CD4-positive, alpha-beta T cell treated with Interleukin-6 for 4 hours (primary cell): Measurements from ENCODE around the gene TENM3.
A peak's percentile ranks its signal among the peaks of the same experiment; 100 is the strongest.

Experiments
- DNase-seq: peaks from one replicate; pipeline ENCODE4 v3.0.0-alpha.2; 2020; ENCODE audit warnings: mixed read lengths

The TENM3 gene

DNA sequence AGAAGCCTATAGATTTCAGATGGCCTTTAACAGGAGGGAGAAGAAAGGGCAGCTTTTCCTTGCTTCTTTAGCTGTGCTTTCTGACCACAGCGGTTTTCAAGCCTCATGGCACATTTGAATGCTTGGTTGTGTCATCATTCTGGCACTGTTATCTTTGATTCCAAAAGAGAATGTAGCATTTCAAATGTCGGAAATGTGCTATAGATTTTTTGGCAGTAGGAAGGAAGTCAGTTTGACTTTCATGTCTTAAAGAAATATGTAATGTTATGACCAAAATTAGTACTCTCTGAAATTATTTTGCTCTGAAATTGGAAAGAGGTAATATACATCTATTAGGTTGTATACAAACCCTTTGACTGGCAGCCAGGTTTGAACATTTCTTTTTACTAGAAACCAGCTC, 171.9 kb downstream of the TENM3 start:
- DNase-seq = no peak

DNA sequence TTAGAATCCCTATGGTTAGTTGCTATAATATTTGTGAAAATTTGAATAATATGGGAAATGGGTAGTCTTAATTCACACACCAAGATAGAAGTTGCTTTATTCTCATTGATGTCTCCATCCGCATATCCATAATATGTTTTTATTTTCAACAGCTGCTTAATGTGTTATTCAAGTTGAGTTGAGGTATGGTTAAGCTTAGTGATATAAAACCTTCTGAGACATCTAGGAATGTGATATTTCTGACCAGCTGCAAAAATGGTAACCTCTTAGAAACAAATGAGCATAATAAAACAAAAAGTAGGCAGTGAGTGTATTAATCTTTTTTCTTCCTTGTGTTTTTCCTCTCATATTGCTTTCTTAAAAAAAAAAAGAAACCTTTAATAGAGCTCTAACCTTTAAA, 172.9 kb downstream of the TENM3 start:
- DNase-seq = no peak

DNA sequence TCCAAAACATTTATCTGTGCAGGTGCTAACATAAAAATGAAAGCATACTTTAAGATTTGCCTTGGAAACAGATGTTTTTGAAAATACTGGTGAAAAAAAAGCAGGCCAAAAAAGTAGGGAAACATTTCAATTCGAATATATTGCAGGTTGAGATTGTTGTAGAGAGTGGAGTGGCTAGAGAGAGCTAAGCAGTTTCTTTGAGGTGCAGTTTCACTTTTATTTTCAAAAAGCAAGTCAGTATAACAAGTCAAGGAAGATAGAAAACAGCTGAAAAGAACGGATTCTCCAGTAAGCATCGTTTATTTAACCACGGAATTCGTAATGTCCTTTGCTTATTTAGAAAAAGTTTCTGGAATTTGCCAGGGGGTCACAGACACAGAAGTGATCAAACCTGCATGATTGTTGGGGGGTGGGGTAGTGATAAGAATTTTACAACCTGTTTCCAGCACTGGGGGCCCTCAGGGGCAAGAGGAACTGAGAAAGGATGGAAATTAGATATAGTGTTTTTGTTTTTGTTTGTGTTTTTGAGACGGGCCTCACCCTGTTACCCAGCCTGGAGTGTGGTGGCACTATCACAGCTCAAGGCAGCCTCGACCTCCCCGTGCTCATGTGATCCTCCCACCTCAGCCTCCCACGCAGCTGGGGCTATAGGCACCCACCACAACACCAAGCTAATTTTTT, 175.0 kb downstream of the TENM3 start:
- DNase-seq = no peak

DNA sequence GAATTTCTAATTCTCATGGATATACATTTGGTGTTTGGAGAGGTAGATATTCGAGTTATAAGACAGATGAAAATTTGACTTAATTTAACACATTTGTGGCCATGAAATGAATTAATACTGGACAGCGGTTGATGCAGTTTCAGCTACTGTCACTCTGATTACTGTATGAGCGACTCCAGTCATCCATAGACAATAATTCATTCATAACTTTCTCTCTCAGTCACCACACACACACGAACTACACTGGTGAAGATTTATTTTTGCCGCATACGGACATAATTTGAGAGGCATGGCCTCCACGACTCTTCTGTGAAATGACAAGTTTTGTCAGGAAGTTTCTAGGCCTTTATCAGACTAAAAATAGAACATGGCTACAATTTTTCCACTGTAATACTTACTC, 177.0 kb downstream of the TENM3 start:
- DNase-seq = no peak

DNA sequence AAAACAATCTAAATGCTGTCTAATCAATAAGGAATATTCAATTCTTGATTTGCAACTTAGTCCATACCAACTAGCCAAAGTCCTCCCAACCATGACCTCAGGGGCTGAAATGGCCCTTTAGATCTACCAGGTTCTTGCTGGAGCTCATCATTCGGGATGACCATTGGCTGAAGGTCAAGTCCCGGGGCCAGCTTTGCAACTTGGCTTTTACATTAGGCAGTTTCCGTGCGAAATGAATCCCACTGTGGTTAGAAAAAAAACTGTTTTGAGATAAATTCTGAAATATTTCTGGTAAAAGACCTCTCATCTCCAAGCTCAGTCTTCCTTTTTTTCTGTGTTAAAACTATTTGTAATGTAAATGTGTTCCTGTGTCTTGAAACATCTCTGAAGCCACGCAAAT, 178.6 kb downstream of the TENM3 start:
- DNase-seq = no peak

DNA sequence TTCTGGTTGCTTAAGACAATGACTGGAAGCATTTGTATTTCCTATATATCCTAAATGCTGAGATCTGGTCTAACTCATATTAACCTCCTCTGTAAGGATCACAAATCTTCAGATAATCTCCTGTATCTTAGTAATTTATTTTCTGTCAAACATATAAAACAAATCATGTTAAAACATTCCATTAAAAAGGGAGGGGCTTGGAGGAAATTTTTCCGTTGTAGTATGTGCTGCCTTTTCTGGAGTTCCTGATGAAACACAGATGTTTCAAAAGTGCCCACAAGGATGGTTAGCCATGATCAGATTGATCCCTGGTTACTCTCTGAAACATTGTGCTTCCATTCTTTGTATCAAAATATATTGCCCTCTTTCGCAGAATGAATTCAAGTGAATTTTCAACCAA, 182.1 kb downstream of the TENM3 start:
- DNase-seq = no peak

DNA sequence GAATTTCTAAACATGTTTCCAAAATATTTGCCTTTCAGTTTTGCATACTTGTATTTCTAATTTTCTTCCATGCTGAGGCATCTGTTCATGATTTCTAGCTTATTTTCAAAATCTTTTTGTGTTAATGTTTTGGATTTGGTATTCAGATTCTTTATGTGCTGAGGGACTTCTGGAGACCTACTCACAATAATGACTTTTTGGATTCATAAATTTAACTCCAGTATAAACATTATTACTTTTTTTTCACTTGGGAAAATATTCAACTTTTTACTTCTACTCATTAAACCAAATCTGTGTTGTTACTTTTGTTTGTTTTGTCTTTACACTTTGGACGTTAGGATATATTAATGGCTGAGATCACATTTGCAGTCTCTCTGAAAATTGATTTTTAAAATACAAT, 183.7 kb downstream of the TENM3 start:
- DNase-seq = no peak

DNA sequence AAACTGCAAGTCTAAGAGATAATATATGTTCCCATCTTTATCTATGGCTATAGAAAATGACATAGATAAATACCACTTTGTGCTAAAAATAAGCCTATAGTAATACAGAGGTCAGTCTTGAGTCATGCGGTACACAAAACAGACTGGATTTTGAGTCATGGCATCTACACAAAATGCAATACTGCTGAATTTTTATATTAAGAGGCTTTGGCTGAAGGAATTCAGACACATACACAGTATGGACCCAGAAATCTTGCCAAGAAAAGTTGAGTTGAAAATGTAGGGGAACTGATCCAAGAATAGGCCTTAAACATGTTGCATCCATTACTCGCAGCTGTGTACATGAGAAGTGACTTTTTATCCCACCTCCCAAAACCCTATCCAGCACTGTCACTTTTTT, 184.4 kb downstream of the TENM3 start:
- no peak for DNase-seq

DNA sequence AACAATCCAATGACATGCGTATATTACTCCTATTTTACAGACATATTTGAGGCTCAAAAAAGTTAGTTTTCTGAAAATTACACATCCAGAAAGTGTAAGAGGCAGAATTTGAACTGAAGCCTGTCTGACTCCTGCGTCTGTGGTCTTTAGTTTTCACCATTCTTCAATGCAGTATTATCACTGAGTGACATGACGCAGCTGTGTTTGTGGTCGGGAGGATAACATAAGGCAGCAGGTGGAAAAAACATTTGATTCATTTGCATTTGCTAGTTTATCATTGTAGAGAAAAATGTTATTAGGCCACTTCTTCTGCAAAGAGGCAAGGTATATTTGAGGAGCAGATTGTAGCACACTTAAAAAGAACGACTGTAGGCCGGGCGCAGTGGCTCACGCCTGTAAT, 186.7 kb downstream of the TENM3 start:
- no peak for DNase-seq

DNA sequence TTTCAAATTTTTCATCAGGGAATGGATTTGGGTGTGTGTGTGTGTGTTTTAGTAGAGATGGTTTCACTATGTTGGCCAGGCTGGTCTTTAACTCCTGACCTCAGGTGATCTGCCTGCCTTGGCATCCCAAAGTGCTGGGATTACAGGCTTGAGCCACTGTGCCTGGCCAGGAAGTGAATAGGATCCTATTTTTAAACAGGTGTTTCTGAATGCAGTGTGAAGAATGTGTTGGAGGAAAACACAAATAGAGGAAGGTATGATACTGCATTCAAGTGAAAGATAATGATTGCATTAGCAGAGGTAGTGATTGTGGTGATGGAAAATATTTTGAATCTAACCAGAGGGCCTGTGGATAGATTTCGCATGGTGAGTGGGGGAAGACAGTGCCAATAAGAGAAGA, 189.6 kb downstream of the TENM3 start:
- no peak for DNase-seq

DNA sequence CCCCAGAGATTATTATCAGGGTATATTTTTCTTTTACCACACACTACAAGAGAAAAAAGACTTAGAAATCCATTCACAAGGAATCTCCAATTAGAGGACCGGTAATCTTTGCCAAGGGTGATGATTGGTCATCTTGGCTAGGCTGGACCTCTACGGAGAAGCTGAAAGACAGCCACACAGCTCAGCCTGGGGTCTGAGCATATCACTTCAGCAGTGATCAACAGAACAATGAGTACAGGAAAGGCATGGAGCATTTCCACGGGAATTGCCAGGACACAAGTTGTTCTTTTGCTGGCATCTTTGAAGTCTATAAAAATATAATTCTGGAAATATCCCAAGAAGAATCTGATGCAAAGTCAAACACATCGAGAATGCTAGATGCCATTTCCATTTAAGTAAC, 191.5 kb downstream of the TENM3 start:
- DNase-seq = no peak

DNA sequence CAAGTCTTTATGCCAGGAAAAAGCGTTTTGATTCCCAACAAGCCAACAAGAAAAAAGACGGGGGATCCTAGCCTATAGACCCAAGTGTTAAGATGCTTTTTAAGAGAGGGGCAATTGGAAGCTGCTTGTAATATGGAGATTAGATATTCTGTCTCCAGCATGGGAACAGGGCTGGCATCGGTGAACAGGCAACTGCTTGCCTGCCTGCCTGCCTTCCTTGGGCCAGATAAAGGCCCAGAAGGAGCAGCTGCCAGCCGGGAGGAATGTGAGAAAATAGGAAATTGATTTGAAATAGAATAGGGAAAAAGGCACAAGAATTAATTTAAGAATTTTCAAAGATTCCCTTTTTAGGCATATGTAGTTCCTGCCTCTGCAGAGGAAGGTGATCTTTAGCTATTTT, 192.2 kb downstream of the TENM3 start:
- no peak for DNase-seq

DNA sequence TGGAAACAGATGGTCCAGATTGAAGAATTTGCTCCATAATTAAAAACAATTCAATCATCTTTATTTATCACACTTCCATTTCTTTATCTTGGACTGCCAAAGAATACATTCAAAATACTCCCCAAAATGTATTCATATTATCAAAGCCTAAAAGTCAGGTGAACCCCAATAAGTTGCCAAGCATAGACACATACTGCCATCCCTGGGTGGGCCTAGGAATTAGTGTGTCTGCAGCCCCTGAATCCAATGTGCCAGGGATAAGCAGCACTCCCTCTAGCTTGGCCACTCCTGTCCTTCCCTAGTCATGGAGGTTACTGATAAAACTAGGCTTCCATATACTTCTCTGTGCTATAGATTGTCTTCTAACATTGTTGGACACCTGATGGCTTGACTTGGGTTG, 199.9 kb downstream of the TENM3 start:
- DNase-seq = no peak

DNA sequence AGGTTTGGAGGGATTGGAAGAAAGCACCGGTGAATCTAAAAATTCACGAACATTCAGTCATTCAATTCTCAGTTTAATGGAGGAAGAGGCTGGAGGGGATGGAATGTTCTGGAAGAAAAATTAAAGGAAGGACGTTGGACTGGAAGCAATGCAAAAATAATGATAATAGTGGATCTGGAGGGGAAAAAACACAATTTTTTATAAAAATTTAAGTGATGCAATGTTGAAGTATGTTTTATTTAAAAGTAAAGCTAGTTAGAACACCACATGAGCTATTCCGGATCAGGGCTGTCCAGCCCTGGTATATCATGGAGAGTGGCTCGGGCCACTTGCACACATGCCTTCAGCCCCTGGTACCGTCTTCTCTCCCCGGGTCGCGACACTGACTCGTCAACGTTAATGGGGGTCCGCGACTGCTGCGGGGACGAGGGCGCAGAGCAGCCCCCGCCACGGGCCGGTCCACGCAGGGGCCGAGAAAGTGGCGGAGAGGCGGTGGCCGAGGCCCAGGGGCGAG, 204.6 kb downstream of the TENM3 start:
- no peak for DNase-seq

DNA sequence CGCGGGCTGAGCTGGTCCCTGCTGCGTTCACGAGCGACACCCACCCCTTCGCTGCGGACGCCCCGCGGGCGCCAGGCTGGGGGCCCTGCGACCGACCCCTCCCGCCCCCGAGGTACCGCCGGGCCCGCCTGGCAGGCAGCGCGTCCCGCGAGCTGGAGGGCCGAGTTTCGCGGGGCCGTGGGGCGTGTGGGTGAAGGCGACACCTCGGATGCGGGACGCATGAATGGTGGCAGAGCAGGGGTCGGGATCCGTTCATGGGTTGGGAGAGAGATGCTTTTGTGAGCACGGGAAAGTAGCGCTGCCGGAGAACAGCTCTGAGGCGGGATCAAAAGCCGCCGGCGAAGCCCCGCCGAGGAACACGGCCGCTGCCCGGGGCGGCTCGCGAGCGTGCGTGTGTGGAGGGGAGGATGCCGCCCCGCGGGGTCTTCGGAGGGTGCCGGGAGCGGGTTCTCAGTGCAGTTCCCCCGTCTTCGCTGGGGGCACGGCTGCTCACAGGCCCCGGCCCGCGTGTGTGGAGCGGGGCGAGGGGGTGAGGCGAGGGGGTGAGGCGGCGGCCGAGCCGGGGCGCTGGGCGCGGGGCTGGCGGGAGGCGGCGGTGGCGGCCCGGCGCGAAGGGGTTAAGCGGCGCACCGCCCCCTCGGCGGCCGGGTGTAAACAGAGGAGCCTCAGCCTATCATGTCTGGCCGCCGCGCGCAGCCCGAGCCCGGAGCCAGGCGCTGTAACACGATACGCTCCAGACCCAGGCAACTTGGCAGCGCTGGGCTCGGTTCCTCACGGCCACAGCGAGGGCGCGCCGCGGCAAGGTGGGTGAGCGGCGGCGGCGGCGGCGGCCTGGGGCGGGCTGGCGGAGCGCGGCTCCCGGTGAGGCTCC, 205.3 kb downstream of the TENM3 start:
- DNase-seq = peak; percentile 29

DNA sequence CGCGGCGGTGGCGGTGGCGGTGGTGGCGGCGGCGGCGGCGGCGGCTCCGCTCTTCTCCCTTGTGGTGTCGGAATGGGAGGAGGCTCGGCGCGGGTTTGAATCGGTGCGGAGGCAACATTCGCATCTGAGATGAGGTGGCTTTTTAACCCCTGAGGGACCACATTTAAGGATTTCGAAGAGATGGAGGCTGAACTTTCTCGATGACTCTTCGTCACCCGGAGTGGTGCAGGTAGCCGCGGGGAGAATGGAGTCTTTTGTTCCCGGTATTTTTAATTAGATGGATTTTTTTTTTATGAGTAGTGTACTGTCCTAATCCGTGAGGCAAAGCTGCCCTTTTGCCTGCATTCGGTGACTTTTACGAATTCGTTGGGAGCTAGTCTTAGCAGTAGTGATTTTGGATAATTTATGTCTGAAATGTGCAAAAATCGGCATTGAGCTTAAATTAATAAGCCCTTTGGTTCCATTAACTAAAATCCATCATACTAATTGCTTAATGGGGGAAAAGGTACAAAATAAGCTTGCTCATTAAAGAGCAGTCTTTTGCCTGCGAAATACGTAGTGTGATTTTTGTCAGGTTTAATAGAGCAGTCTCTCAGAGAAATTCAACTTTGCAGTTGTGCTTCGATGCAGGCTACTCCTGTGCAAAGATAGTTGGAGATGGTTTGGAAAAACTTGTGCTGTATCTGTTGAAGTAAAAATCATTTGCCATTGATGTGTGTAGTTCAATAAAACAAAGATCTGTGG, 206.2 kb downstream of the TENM3 start:
- no peak for DNase-seq

DNA sequence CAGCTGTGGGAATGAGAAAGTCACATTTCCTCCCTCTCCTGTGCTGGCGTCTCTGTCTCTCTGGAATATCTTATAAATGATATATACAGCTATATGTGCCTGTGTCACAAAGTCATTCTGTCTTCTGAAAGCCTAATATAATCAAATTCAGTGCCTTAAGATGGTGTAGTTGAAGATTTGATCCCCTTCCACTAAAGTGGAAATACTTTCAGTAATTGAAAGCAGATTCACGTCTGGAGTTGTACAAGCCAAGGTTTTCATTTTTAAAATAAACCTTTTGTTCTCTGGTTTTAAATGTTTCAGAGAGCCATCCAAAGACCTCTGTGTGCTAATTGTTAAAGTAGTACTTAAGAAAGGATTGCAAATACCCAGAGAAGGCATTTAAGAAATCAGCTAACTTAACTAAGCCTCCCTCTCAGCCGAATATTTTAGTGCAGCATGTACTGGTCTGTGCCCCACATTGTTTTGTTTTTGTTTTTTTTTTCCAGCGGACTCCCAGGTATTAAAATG, 206.8 kb downstream of the TENM3 start:
- DNase-seq = no peak

DNA sequence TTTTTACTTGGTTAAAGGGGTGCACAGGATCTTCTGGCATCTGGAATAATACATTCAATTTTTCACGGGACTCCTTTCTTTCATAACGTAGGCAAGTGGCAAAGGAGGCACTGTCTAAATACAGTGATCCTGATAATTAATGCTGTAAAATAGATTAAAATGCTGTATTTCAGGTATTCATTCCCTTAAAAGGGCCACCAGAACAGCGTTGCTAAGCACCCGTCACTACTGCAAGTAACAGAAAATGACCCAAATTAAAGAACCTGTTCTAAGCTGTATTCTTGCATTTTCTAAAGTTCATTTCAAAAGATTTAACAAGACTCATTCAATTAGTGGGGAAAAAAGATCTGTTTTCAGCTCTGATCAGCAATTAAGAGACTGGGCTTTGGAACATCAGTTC, 208.2 kb downstream of the TENM3 start:
- DNase-seq = no peak

DNA sequence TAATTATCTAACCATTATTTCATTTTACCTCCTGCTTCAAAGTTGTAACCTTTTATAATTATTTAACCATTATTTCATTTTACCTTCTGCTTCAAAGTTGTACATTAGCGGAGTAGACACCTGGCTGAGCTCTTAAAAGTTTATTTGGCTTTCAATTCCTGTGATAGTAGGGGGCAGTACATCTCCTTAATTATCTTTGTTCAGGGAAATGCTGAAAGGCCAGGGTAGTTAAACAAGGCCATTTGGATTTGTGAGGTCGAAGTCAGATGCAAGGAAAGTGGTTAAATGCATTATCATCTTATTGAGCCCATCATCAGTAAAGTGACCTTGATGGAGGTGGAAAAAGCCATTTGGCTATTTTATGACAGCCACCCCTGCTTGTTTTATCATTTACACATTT, 210.6 kb downstream of the TENM3 start:
- no peak for DNase-seq

DNA sequence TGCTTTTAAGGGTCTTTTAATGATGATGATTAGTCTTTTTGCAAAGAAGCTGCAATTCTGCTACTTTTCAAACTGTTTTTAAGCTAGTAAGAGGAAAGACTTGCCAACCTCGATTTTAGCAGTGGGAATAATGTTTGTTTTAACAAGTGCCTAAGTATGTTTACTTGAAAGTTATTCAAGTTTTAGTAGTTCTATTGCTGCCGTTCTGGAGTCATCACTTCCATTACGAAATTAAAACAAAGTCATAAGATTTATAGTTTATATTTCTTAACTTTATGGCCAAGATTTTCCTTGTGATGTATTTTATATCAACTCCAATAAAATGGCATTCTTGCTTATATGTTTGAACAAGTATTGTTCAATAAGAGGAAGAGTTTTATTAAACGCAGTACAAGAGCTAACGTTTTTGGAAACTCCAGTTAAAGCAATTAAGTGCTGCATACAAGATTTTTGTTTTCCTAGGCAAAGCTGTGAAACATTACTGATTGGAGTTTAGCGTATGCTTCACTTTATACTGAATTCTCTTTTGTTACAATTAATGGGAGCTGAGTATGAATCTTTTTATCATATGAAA, 211.3 kb downstream of the TENM3 start:
- no peak for DNase-seq

DNA sequence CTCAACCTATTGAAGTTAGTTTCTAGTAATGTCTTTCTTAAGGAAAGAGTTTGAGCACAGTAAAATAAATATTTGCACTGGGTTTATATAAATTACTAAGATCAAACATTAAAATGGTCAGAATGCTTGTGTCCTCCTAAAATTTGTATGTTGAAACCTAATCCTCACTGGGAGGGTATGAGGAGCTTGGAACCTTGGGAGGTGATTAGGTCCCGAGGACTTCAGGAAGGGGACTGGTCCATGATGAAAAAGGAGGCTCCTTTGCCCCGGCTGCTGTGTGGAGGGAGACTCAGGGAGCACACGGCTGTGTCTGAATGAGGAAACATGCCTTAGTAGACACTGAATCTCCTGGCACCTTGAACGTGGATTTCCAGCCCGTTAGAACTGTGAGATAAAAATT, 221.9 kb downstream of the TENM3 start:
- no peak for DNase-seq

DNA sequence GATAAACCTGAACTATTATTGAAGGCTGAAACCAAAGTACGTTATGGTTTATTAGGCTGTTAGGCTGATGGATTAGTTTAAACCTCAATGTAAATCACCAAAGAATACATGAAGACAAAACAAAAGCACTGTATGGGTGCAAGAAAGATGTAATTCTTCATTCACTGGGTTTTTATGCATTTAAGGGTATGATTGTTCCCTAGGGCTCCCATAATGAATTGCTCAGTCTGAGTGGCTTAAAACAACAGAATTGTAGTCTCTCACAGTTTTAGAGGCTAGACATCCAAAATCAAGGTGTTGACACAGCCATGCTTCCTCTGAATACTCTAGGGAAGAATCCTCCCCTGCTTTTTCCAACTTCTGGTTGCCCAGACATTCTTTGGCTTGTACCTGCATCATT, 222.8 kb downstream of the TENM3 start:
- DNase-seq = no peak

DNA sequence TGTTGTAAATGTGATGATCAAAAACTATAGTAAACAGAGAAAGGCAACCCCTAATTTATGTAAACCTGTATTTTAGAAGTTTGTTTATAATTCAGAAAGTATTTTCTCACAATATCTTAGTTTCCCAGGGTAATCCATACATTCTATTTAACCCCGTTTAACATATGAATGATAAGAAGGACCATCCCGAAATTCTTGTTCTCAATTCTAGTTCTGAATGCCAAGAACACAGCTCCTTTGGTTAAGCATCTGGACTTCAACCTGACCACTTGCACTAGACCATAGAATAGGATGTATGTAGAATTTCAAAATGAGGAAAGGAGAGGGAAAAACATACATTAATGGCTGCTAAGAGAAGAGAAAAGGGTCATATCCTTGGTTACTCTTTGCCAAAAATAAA, 227.0 kb downstream of the TENM3 start:
- no peak for DNase-seq
